GM12801 (cell line): ENCODE measurements around the gene FADS3.

ENCODE experiments used
- CTCF ChIP-seq: IDR thresholded peaks from one replicate; pipeline ENCODE4 v1.5.1; 2011; ENCODE audit warnings: control low read depth; ENCODE audit not compliant: insufficient read length; ENCODE audit errors: extremely low read depth

FADS3 gene

GRCh38 chr11:61887839-61888494 lies 3.4 kb downstream of the FADS3 start:
- TF ChIP-seq CTCF = no peak

GRCh38 chr11:61886643-61887042 lies 4.7 kb downstream of the FADS3 start:
- no peak for TF ChIP-seq CTCF

GRCh38 chr11:61885784-61886580 lies 5.4 kb downstream of the FADS3 start:
- no peak for TF ChIP-seq CTCF

- TF ChIP-seq CTCF = no peak
Observed at GRCh38 chr11:61885166-61885778, 6.1 kb downstream of the FADS3 start.

- no peak for TF ChIP-seq CTCF
Observed at GRCh38 chr11:61883947-61884346, 7.4 kb downstream of the FADS3 start.

GRCh38 chr11:61883327-61883726 lies 8.0 kb downstream of the FADS3 start:
- no peak for TF ChIP-seq CTCF

GRCh38 chr11:61882879-61883278 lies 8.5 kb downstream of the FADS3 start:
- no peak for TF ChIP-seq CTCF
